HG02571 (cell line): Measurements from ENCODE around the gene KIAA1671.

ENCODE experiments used
- ATAC-seq: cut with Tn5 transposase; IDR thresholded peaks from one replicate; pipeline ENCODE4 v1.9.1; 2021; ENCODE audit warnings: mild to moderate bottlenecking, moderate library complexity; ENCODE audit not compliant: unreplicated experiment

KIAA1671 gene

GRCh38 chr22:25109878-25110595 is 157.5 kb downstream of the KIAA1671 start:
- no peak for ATAC-seq

- ATAC-seq, result no peak
Observed at GRCh38 chr22:25110596-25110845, 158.0 kb downstream of the KIAA1671 start.

- ATAC-seq, result no peak
Observed at GRCh38 chr22:25110846-25111578, 158.5 kb downstream of the KIAA1671 start.

- ATAC-seq, result no peak
Observed at GRCh38 chr22:25111579-25112517, 159.3 kb downstream of the KIAA1671 start.

- ATAC-seq, result no peak
Observed at GRCh38 chr22:25112538-25113253, 160.2 kb downstream of the KIAA1671 start.

GRCh38 chr22:25113316-25113721 is 160.8 kb downstream of the KIAA1671 start:
- ATAC-seq, result no peak

GRCh38 chr22:25114369-25115362 is 162.2 kb downstream of the KIAA1671 start:
- no peak for ATAC-seq

- ATAC-seq, result no peak
Observed at GRCh38 chr22:25119609-25120008, 167.1 kb downstream of the KIAA1671 start.

GRCh38 chr22:25120093-25120561 is 167.6 kb downstream of the KIAA1671 start:
- ATAC-seq, result no peak

GRCh38 chr22:25120761-25121212 is 168.3 kb downstream of the KIAA1671 start:
- no peak for ATAC-seq

GRCh38 chr22:25122136-25122764 is 169.7 kb downstream of the KIAA1671 start:
- no peak for ATAC-seq

GRCh38 chr22:25123677-25124076 is 171.2 kb downstream of the KIAA1671 start:
- no peak for ATAC-seq

GRCh38 chr22:25125693-25126357 is 173.3 kb downstream of the KIAA1671 start:
- no peak for ATAC-seq

GRCh38 chr22:25126510-25126909 is 174.0 kb downstream of the KIAA1671 start:
- ATAC-seq, result no peak

GRCh38 chr22:25127318-25127717 is 174.8 kb downstream of the KIAA1671 start:
- ATAC-seq, result no peak

- no peak for ATAC-seq
Observed at GRCh38 chr22:25130462-25130861, 177.9 kb downstream of the KIAA1671 start.

- ATAC-seq, result no peak
Observed at GRCh38 chr22:25131198-25131887, 178.8 kb downstream of the KIAA1671 start.

GRCh38 chr22:25134028-25134427 is 181.5 kb downstream of the KIAA1671 start:
- ATAC-seq, result no peak
